ENCODE measurements around the gene AHCY. TPM values are rescaled to one million over a fixed set of nuclear protein-coding genes. Genes with fewer than 3 reads are reported as not detected.
"Not testable (repeated sequence)": the region's sequence is repeated elsewhere in the genome, so short reads cannot be mapped to it uniquely, and the experiment has no call there.

The AHCY gene
- total RNA-seq, 1 donor from 2014 or later, result 111 TPM

DNA sequence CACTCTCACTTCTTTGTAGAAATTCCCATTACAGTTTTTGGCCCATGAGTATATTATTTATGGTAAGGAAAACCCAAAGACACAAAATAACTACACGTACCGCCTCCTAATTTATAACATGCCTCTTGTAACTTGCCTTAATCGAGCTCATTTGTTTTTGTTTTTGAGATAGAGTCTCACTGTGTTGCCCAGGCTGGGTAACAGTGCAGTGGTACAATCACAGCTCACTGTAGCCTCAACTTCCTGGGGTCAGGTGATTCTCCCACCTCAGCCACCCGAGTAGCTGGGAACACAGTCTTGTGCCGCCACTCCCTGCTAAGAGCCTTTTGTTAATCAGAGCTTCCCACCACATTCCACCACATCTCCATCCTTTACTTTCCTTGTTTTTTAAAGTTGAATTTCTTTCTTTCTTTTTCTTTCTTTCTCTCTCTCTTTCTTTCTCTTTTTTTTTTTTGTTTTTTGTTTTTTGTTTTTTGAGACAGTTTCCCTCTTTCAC, 46.5 kb downstream of the AHCY start:
- DNase-seq (ENCODE audit: low read depth), result no peak

DNA sequence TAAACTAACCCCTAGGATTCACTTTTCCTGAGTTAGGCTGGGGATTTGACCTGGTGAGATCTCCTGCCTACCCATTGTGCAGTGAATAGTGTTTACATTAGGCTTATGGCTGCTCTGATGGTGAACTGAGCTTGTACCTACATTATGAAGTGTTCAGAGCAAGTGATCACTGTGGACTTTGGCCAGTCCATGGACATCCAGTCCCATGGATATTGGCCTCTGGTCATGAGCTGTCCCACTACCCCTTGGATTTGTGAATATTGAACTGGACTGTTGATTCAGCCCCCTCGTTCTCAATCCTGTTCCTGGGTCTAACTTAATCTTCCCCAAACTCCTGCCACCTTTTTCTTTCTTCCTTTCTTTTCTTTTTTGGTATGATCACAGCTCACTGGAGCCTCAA, 48.2 kb downstream of the AHCY start:
- DNase-seq (ENCODE audit: low read depth), result no peak

DNA sequence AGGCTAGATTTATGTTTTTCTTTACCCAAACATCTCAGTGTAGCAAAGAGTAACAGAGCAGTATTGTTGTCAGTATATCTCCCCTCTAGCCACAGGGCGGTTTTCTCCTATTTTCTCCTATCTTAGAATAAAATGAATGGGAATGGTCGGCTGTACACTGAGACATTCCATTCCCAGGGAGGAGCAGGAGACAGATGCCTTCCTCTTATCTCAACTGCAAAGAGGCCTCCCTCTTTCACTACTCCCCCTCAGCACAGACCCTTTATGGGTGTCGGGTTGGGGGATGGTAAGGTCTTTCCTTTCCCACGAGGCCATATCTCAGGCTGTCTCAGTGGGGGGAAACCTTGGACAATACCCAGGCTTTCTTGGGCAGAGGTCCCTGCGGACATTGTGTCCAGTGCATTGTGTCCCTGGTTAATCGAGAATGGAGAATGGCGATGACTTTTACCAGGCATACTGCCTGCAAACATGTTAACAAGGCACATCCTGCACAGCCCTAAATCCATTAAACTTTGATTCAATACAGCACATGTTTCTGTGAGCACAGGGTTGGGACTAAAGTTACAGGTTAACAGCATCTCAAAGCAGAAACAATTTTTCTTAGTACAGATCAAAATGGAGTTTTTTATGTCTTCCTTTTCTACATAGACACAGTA, 50.6 kb downstream of the AHCY start:
- not testable (repeated sequence) for DNase-seq (ENCODE audit: low read depth)

- no peak for DNase-seq (ENCODE audit: low read depth)
Observed at GRCh38 chr20:34251619-34252018, 51.5 kb downstream of the AHCY start.

GRCh38 chr20:34250005-34250404, 53.1 kb downstream of the AHCY start:
- DNase-seq (ENCODE audit: low read depth), result no peak

DNA sequence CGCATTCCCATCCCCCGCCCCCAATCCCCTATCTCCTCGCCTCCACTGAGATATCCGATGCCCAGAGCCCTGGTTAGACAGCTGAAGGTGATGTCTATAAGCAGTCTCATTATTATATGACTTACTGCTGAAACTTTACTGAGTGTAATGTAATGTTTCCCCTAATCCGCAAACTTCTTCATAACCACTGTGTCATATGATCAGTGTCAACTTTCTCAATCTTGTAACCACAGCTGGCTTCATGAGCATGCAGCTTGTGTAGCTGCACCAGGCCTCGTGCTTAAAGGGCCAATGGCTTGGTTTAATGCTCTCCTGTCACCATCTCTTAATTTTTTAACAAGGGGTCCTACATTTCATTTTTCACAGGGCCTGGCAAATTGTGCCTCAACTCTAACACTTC, 53.9 kb downstream of the AHCY start:
- no peak for DNase-seq (ENCODE audit: low read depth)

DNA sequence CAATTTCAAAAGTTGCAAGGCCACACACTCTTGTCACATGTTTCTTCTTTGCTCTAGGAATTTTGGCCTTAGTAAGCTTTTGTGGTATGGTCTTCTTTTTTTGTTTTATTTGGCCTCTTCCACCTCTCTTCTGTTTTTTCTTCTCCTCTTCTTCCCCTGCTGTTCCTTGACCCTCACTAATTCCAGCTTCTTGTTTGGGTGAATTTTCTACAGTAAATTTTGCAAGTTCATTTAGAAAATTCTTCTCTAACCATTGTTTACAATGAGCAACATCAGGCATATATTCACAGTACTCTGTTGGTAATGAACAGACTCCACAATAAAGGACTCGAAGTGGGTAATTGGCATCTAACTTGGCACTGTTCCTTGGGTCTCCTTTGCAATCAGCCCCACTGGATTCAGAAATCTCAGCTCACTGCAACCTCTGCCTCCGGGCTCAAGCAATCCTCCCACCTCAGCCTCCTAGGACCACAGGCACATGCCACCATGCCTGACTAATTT, 57.0 kb downstream of the AHCY start:
- no peak for DNase-seq (ENCODE audit: low read depth)

GRCh38 chr20:34243377-34243776, 59.8 kb downstream of the AHCY start:
- no peak for DNase-seq (ENCODE audit: low read depth)

GRCh38 chr20:34242879-34243278, 60.3 kb downstream of the AHCY start:
- DNase-seq (ENCODE audit: low read depth), result no peak

- not testable (repeated sequence) for DNase-seq (ENCODE audit: low read depth)
Observed at GRCh38 chr20:34242015-34242414, 61.1 kb downstream of the AHCY start.

DNA sequence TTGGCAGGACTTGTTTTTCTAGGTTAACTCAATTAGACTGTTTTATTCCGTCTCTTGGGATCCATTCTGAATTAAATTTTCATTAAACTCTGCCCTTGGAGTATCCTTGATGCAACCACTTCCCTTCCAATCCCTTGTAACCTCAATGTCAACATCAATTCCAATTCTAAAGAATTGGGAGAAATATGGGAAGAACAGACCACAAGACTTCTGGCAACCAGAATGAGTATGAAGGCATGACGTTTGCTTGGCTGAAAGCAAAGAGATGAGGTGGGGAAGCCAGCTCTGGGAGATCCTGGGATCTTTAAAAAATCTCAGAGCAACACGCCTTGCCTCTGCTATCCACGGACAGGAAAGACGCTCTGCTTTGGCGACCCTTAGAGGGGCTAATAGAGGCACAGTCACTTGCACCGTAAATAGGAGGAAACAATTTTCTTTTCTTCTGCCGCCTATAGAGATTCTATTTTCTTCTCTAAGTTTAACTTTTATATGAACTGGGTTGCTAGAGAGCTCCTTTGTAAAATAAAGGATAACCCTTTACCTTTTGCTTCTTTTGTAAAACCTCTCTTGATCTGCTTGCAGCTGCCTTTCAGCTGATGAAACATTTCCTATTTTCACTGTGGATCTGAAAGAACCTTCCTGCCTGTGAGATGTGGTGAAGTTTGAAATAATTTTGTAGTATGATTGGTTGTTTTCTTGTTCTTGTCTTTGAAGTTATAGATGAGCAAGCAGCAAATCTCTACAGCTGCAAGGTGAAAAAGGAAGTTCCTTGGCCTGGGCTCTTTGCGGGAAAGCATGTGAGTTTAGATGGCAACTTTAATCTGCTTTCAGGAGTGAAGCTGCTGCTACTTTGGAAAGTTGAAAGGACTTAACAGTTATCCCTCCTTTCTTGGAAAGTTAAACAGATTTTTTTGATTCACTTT, 62.2 kb downstream of the AHCY start, which contains the start of gene ASIP:
ASIP (plus strand) TSS at position 731 of the 923 bp plus-strand sequence. CDS start 18,952 bp downstream, outside the sequence.
- no peak for DNase-seq (ENCODE audit: low read depth)

GRCh38 chr20:34240121-34240520, 63.0 kb downstream of the AHCY start:
- no peak for DNase-seq (ENCODE audit: low read depth)

DNA sequence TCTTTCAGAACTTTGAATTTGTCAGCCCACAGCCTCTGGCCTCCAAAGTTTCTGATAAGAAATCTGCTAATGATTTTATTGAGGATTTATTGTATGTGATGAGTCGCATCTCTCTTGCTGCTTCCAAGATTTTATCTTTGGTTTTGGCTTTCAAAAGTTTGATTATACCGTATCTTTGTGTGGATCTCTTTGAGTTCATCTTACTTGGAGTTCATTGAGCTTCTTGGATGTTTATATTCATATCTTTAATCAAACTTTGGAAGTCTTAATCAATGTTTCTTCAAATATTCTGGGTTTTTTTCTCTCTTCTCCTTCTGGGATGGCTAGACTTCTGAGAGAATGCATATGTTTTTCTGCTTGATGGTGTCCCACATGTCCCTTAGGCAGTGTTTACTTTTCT, 65.2 kb downstream of the AHCY start:
- DNase-seq (ENCODE audit: low read depth), result no peak

- DNase-seq (ENCODE audit: low read depth), result no peak
Observed at GRCh38 chr20:34235875-34236274, 67.3 kb downstream of the AHCY start.

DNA sequence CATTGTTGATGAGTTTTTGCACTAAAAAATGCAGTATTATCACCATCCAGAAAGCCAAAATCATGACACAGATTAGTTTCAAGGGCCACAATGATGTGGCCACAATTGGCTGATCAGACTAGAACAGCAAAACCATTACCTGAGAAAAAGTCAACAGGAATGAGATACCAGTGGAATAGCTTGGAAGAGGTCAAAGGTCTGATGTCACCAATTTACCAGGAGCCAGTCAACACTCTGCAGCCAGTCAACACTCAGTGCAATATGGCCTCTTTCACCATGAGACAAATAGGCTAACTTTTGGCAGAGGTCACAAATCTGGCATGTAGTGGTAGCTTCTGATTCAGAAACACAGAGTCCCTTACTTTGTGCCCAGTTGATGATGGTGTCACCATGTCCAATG, 69.5 kb downstream of the AHCY start:
- no peak for DNase-seq (ENCODE audit: low read depth)

GRCh38 chr20:34232494-34233087, 70.6 kb downstream of the AHCY start:
- DNase-seq (ENCODE audit: low read depth), result no peak

DNA sequence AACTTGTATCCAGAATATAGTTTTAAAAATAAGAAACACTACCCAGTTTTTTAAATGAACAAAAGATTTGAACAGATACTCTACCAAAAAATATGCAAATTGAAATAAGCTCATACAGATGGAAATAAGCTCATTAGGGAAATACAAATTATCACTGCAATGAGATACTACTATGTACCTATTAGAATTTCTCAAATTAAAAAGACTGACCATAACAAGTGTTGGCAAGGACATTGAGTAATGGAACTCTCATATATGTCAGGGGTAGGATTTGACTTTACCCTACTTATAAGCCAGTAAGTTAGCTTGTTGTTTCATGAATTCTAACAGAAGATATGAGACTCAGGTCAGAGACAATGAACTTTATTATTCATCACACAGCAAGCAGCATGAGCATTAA, 71.5 kb downstream of the AHCY start:
- DNase-seq (ENCODE audit: low read depth), result no peak

Other genes with a start within 250 kb of the AHCY start
- 148 and 161 TPM in 2 replicates for gene EIF2S2, start 191.1 kb downstream of the AHCY start, total RNA-seq
- not detected in 2 replicates for gene ASIP, start 61.9 kb downstream of the AHCY start, total RNA-seq
- gene ITCH, start 59.9 kb upstream of the AHCY start, total RNA-seq, result 105 and 113 TPM in 2 replicates
- gene DYNLRB1, start 213.1 kb upstream of the AHCY start, total RNA-seq, result 30.6 and 60.1 TPM in 2 replicates

Data from renal cortical epithelial cell (primary cell).